Measurements from ENCODE around the gene PGM1.

DNA sequence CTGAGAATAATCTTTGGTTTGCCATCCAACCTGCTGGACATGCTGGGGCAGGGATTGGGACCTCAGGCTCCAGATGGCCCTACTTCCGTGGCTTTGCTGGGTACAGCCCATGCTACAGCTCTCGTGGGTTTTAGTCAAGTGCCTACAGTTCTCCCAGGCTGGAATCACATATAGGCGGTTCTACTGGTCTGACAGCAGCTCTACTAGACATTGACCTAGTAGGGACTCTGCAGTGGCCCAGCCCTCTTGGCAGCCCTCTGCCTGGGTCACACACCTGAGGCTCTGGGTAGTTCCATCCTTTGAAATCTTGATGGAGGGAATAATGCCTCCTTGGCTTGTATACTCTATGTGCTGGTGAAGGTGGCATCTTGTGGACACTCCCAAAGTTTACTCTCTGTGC, 72.2 kb downstream of the PGM1 start:
- TF ChIP-seq, protein P1, sequence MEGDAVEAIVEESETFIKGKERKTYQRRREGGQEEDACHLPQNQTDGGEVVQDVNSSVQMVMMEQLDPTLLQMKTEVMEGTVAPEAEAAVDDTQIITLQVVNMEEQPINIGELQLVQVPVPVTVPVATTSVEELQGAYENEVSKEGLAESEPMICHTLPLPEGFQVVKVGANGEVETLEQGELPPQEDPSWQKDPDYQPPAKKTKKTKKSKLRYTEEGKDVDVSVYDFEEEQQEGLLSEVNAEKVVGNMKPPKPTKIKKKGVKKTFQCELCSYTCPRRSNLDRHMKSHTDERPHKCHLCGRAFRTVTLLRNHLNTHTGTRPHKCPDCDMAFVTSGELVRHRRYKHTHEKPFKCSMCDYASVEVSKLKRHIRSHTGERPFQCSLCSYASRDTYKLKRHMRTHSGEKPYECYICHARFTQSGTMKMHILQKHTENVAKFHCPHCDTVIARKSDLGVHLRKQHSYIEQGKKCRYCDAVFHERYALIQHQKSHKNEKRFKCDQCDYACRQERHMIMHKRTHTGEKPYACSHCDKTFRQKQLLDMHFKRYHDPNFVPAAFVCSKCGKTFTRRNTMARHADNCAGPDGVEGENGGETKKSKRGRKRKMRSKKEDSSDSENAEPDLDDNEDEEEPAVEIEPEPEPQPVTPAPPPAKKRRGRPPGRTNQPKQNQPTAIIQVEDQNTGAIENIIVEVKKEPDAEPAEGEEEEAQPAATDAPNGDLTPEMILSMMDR (IDR thresholded peaks at IDR 0.05), result no peak
- TF ChIP-seq, protein P2, sequence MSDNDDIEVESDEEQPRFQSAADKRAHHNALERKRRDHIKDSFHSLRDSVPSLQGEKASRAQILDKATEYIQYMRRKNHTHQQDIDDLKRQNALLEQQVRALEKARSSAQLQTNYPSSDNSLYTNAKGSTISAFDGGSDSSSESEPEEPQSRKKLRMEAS (CRISPR knock-in tag; IDR thresholded peaks at IDR 0.05), result no peak

All from WTC11 (cell line).